Lung (tissue), 12 donors: Measurements from ENCODE around the gene SMARCA2. TPM values are rescaled to one million over a fixed set of nuclear protein-coding genes. Genes with fewer than 3 reads are reported as not detected.

Experiments
- ATAC-seq: fragments of 200-7000 bp; cut with Tn5 transposase; one replicate; pipeline ENCODE4 v1.9.1; 2020; ENCODE audit warnings: moderate number of reproducible peaks; ENCODE audit not compliant: insufficient read depth, low FRiP score
- DNase-seq, 3 donors: peaks; one replicate each; pipeline ENCODE4 v3.0.0-alpha.2; 2013 to 2017
- H3K27ac ChIP-seq, 2 donors: one replicate each; pipeline ENCODE4 v1.5.1; 2013; ENCODE audit warnings: mild to moderate bottlenecking in 2 of 2, moderate library complexity in 2 of 2, control low read depth in 1 of 2, inconsistent platforms in 1 of 2, low read depth in 1 of 2, low read length in 1 of 2
- H3K27me3 ChIP-seq, 3 donors: one replicate each; pipeline ENCODE4 v1.5.1; 2013; ENCODE audit warnings: low read length in 2 of 3; ENCODE audit not compliant: control insufficient read depth in 3 of 3, insufficient read depth in 3 of 3
- H3K36me3 ChIP-seq, 4 donors: one replicate each; pipeline ENCODE4 v1.5.1; 2013; ENCODE audit warnings: low read length in 4 of 4, mild to moderate bottlenecking in 1 of 4, moderate library complexity in 1 of 4; ENCODE audit not compliant: control insufficient read depth in 4 of 4, insufficient read depth in 4 of 4
- H3K4me1 ChIP-seq, 5 donors: one replicate each; pipeline ENCODE4 v1.5.1; 2013; ENCODE audit warnings: low read length in 5 of 5, mild to moderate bottlenecking in 2 of 5, moderate library complexity in 1 of 5; ENCODE audit not compliant: control insufficient read depth in 5 of 5, insufficient read depth in 5 of 5
- H3K4me3 ChIP-seq: one replicate; pipeline ENCODE4 v1.5.1; 2013; ENCODE audit warnings: mild to moderate bottlenecking, control low read depth, moderate library complexity
- H3K9ac ChIP-seq, 2 donors: one replicate each; pipeline ENCODE4 v1.5.1; 2013; ENCODE audit warnings: low read length in 2 of 2, control low read depth in 1 of 2; ENCODE audit not compliant: insufficient read depth in 1 of 2
- H3K9me3 ChIP-seq, 4 donors: one replicate each; pipeline ENCODE4 v1.5.1; 2013; ENCODE audit warnings: low read length in 3 of 4, mild to moderate bottlenecking in 1 of 4, moderate library complexity in 1 of 4; ENCODE audit not compliant: control insufficient read depth in 4 of 4, insufficient read depth in 3 of 4
- WGBS, 2 donors: extraction: QIAGEN DNeasy Blood & Tissue Kit; methylation state at CpG; one replicate each; pipeline ENCODE4 v1.1.7; 2013; 5-methylcytosine and 5-hydroxymethylcytosine counted together
- polyA plus RNA-seq, 2 donors: library from polyadenylated mRNA; stranded (reverse); fragments of 200-250 nt; gene quantifications; one replicate each; pipeline ENCODE4 v1.2.1, GENCODE V29; 2013
- total RNA-seq, 2 donors: library from RNA; depleted of rRNA in 1 of 2; stranded (reverse); fragments of >200 nt in 1 of 2; gene quantifications; one replicate each; pipeline ENCODE4 v1.2.1, GENCODE V29; 2014 to 2021
- TF ChIP-seq, protein P1 (sequence below): IDR thresholded peaks from 2 replicates; pipeline ENCODE4 v1.5.1; 2012; ENCODE audit warnings: mild to moderate bottlenecking; ENCODE audit errors: control extremely low read depth, extremely low read depth
- donor health status: control.
- donor health status: control.
- donor health status: Bipolar disorder and iron deficiency.
- donor health status: healthy.
- donor health status: DM: yes; HTN: yes; CAD: no.

SMARCA2 gene
- total and polyA plus RNA-seq, 4 donors = 30.0 to 196 (median 80.2) TPM

DNA sequence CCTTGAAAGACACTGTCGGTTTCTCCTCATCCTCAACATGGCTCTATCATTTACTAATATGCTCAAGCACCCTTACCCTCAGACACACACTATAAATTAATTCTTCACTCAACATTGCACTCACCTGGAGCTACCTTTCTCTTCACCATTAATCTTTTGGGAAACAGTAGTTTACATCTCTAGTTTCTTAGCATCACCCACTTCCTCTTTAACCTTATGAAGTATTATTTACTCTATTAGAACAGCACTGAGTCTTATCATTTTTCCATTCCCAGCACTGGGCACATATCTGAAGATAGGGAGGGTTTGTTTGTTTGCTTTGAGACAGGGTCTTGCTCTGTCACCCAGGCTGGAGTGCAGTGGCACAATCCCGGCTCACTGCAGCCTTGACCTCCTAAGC lies 213.5 kb downstream of the SMARCA2 start:
- peak overlapping the region in 1 of 2 donors; percentile 17 for H3K27ac ChIP-seq
- WGBS, 2 donors = 49 to 72% methylated on average over 2 of the region's 2 CpGs
- no peaks in the 10 kb centered on the region for H3K9me3 ChIP-seq
- H3K4me1 ChIP-seq = peaks cover 0 to 12% (median 1%) of the 10 kb centered on the region in 5 donors
- no peaks in the 10 kb centered on the region for H3K36me3 ChIP-seq
- H3K27me3 ChIP-seq = no peaks in the 10 kb centered on the region
- TF ChIP-seq, protein P1, sequence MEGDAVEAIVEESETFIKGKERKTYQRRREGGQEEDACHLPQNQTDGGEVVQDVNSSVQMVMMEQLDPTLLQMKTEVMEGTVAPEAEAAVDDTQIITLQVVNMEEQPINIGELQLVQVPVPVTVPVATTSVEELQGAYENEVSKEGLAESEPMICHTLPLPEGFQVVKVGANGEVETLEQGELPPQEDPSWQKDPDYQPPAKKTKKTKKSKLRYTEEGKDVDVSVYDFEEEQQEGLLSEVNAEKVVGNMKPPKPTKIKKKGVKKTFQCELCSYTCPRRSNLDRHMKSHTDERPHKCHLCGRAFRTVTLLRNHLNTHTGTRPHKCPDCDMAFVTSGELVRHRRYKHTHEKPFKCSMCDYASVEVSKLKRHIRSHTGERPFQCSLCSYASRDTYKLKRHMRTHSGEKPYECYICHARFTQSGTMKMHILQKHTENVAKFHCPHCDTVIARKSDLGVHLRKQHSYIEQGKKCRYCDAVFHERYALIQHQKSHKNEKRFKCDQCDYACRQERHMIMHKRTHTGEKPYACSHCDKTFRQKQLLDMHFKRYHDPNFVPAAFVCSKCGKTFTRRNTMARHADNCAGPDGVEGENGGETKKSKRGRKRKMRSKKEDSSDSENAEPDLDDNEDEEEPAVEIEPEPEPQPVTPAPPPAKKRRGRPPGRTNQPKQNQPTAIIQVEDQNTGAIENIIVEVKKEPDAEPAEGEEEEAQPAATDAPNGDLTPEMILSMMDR = no peak
- ATAC-seq (no peak), DNase-seq (no peak)
- H3K9ac ChIP-seq = no peak overlapping the region
- H3K4me3 ChIP-seq = no peak overlapping the region

DNA sequence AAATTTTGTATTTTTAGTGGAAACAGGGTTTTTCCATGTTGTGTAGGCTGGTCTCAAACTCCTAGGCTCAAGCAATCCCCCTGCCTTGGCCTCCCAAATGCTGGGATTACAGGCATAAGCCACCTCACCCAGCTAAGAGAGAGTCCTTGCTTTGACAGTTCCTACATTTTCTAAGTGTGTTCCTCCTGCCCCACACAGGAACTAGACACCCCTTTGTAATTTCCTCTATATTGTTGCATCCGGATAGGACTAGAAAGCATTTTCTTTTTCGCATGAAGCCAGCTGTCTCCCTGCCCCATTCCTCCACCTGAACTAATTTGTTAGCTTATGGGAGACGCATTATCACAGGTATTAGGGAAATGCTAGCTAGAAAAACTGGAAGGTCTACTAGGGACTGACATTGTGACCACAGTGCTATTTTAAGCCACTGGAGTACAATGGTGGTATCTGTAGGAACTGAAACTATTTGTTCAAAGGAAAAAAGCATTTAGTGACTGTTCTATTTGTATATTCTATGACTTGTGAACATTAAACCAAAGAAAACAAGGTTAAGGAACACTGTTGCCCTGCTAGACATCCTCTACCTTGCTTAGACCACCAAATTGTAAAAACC lies 214.1 kb downstream of the SMARCA2 start:
- DNase-seq (peak in 2 of 3 donors; percentile 34 to 65), ATAC-seq (peak; percentile 43)
- H3K4me3 ChIP-seq = no peak overlapping the region
- no peaks in the 10 kb centered on the region for H3K9me3 ChIP-seq
- no peak overlapping the region for H3K9ac ChIP-seq
- H3K4me1 ChIP-seq = peaks cover 0 to 16% (median 4%) of the 10 kb centered on the region in 5 donors
- H3K36me3 ChIP-seq = no peaks in the 10 kb centered on the region
- H3K27ac ChIP-seq = peak overlapping the region in 1 of 2 donors; percentile 17
- H3K27me3 ChIP-seq = no peaks in the 10 kb centered on the region
- TF ChIP-seq, protein P1 = no peak
- WGBS, 2 donors = 21 to 47% methylated on average over 3 of the region's 3 CpGs

DNA sequence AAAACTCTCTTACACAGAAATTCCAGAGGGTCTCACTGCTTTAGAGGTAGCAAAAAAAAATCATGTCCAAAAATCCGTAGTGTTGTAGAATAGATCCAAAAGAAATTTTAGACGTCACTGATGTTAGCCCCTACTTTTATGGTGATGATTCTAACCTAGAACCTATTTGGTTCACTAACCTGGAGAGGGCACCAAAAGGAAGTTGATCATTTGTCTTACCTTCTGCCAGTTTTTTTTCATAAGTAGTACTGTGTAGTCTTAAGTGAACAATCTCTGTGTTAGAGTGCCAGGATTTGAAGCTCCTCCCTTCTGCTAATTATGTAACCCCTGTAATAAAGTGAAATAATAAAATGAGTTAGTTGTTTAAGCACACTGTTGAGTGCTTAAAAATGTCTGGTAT lies 215.2 kb downstream of the SMARCA2 start:
- TF ChIP-seq, protein P1 = no peak
- DNase-seq = no peak
- H3K27me3 ChIP-seq = no peaks in the 10 kb centered on the region
- H3K4me1 ChIP-seq = peaks cover 0 to 28% (median 11%) of the 10 kb centered on the region in 5 donors
- H3K4me3 ChIP-seq = no peak overlapping the region
- ATAC-seq = no peak
- no peak overlapping the region for H3K27ac ChIP-seq
- no peaks in the 10 kb centered on the region for H3K9me3 ChIP-seq
- 94% methylated on average over 2 of the region's 2 CpGs for WGBS, 2 donors
- H3K9ac ChIP-seq = no peak overlapping the region
- no peaks in the 10 kb centered on the region for H3K36me3 ChIP-seq

DNA sequence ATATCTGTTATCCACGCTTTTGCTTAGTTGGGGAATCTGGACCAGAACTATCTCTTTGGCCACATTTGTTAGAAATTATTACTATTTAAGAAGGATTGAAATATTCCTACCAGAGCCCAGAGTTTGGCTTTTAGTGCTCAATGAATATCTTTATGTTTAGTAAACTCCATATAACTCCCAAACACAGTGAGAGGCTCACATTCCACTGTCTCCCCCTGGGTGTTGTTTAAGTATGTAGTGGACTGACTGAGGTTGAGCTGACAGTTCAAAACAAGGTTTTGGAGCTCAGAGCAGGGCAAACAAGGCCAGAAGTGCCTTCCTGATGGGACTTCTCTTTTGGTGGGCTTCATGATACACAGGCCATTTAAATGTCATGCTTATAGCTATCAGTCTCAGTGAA lies 216.0 kb downstream of the SMARCA2 start:
- H3K4me1 ChIP-seq = peaks cover 0 to 28% (median 11%) of the 10 kb centered on the region in 5 donors
- H3K27me3 ChIP-seq = no peaks in the 10 kb centered on the region
- H3K9ac ChIP-seq = no peak overlapping the region
- ATAC-seq (no peak), DNase-seq (no peak)
- no peak overlapping the region for H3K4me3 ChIP-seq
- H3K36me3 ChIP-seq = no peaks in the 10 kb centered on the region
- no peaks in the 10 kb centered on the region for H3K9me3 ChIP-seq
- TF ChIP-seq, protein P1 = no peak
- 98 to 100% methylated on average over 1 of the region's 1 CpG for WGBS, 2 donors
- H3K27ac ChIP-seq = no peak overlapping the region
